A549 (cell line): ENCODE measurements around the gene SOD2.

Experiments used
- EP300 ChIP-seq, 2 experiments: fragments of >200 bp; sonication (Bioruptor Twin); formaldehyde crosslinking; IDR thresholded peaks; 2 replicates in 1 of 2; 3 replicates in 1 of 2; pipeline ENCODE4 v1.6.1; 2016 to 2017
- RCOR1 ChIP-seq: fragments of 150-350 bp; IDR thresholded peaks from 2 replicates; pipeline ENCODE4 v1.6.1; 2014; ENCODE audit warnings: antibody characterized with exemption, low read length, low read depth
- USF2 ChIP-seq: fragments of 450-650 bp; IDR thresholded peaks from 2 replicates; pipeline ENCODE4 v1.6.1; 2014; ENCODE audit warnings: antibody characterized with exemption
- TF ChIP-seq, protein P1 (sequence below): fragments of >200 bp; sonication (Bioruptor Twin); formaldehyde crosslinking; IDR thresholded peaks from 3 replicates; pipeline ENCODE4 v1.5.1; 2016

DNA sequence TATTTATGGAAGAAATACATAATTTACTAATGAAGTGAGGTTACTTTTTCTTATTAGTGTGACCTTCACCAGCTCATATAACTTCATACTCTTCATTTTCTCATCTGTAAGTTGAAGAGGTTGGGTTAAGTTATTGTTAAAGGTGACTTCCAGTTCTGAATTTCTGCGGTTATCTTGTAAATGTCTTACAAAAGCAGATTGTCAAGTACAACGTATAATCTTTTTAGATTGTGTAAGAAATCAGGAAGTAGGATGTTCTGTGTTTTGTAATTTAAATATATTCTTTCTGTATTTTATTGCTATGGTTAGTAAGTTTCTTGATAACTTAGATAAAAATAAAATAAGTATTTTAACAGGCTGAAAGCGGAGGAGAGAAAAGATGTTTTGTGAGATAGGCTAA lies 46.3 kb upstream of the SOD2 start:
- TF ChIP-seq EP300 (IDR thresholded peaks at IDR 0.05) (no peak), USF2 (no peak), RCOR1 (no peak)
- TF ChIP-seq, protein P1, sequence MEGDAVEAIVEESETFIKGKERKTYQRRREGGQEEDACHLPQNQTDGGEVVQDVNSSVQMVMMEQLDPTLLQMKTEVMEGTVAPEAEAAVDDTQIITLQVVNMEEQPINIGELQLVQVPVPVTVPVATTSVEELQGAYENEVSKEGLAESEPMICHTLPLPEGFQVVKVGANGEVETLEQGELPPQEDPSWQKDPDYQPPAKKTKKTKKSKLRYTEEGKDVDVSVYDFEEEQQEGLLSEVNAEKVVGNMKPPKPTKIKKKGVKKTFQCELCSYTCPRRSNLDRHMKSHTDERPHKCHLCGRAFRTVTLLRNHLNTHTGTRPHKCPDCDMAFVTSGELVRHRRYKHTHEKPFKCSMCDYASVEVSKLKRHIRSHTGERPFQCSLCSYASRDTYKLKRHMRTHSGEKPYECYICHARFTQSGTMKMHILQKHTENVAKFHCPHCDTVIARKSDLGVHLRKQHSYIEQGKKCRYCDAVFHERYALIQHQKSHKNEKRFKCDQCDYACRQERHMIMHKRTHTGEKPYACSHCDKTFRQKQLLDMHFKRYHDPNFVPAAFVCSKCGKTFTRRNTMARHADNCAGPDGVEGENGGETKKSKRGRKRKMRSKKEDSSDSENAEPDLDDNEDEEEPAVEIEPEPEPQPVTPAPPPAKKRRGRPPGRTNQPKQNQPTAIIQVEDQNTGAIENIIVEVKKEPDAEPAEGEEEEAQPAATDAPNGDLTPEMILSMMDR: no peak
